GM11168 (cell line): ENCODE measurements around the gene IQCH.

ENCODE experiments used
- in situ Hi-C: fragments of 300-500 bp; cut with MboI; formaldehyde crosslinking; loops from one replicate; pipeline ENCODE4 v1.12.0; 2022; ENCODE audit warnings: low sequenced_read_pairs; ENCODE audit not compliant: unreplicated experiment

IQCH gene

DNA sequence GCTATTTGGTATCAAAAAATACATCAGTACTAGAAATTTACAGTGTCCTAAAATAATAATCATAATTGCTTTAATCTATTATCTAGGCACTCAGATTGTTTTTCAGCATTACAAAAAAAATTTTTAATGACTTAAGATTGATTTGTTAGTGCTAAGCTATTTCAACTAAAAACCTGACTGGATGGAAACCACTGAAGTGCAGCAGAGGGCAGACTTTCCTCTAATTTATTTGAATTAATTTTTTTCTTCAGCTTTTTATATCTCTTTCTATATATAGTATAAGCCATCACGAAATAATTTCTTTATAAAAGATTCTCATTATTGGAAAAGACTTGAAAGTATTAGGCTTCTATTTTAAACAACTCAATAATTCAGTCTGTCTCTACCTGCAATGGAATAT lies 131.4 kb downstream of the IQCH start:
- in situ Hi-C loops, result no loop called here

DNA sequence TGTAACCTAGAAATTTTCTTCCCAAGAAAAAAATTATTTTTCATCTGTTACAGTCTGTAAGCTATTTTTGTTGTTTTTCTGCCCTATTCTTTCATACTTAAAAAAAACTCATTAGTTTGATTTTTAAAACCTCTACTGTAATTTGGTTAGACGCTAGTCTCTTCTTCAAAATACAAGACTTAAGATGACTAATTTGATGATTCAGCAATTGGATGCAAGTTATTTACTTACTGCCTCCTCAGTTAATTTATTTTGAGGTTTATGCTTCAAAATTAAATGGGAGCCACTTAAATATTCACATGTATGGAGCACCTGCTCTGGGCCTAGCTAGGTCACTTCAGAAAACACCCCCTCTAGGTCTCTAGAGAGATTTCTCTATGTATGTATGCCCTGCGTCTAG lies 132.4 kb downstream of the IQCH start:
- in situ Hi-C loops, result no loop called here

DNA sequence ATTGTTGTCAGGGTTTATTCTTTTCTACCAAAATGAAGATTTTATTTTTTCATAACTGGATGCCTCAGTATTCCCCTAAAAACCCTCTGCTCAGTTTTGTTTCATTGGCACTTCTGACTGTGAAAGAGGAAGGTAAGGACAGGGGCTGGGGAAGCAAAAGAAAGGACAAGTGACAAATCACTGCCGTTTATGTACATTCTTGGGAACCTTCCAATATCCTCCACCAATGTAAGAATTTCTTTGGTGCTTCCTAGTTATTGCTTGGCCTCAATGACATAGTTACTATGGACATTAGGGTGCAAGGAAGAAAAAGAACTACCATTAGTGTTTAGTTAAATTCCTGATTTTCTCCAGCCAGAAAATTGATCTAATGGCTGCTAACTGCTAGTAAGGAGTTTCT lies 135.4 kb downstream of the IQCH start:
- in situ Hi-C loops, result no loop called here

DNA sequence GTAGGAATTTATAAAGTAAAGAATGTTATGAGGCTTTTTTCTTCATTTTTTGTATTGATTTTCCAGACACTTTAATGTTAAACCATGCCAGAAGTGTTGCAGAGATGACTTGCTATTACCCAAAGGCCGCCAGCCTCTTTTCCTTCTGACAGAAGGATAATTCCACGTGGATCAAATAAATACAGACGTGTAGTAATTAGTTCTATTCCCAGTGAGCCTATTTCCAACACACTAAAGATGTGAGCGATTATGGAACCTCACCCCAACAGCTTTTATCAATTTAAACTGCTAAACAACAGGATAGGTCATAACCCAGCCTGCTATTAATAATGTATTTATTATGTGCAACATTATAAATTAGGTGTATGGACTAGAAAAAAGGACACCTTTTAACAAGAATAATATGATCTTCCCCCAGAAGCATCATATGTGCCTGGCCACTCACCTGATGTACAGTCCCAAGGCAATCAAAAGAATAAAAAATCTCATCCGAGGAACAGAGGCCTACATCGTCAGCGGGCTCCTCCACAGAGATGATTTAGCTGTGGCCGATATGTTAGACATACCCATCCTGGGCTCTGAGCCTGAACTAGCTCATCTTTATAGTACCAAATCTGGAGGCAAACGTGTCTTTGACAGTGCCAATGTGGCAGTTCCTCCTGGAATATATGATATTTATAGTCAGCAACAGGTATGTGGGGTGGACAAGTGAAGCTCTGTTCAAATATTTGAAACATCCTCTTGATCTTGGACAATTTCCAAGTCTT lies 140.5 kb downstream of the IQCH start:
- in situ Hi-C loops, result no loop called here

DNA sequence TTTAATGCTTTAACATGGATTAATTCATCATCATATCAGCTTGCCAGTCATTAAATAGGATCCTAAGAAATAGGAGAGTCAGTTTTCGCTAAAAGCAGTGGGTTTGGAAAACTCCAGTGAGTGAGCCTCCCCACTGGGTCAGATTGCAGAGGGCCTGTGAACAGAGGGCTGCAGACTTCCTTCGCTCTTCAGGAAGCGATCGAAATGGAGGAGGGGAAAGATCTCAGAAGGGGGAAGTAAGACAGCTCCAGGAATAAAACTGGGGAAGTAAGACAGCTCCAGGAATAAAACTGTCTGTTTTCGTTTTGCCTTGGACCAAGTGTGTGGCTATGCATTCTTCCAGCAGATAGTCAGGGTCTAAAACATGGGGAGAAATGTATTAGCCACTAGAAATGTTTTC lies 141.5 kb downstream of the IQCH start:
- in situ Hi-C loops, result no loop called here

DNA sequence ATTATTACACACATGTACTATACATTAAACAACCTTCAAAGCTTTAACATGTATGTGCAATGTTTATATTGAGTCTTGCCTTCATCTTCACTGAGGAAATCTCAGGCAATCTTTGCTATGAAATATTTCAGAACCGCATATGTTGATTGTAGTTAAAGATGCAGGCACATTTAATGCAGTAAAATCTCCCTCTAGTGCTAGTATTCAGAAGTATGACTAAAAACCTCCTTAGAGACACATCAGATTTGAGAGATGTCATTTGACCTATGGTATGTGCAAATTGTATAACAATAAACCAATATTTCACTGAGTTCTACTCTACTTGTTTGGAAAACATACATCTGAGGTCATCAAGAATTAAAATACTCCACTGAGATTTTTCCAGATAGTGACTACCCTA lies 142.6 kb downstream of the IQCH start:
- in situ Hi-C loops, result no loop called here

DNA sequence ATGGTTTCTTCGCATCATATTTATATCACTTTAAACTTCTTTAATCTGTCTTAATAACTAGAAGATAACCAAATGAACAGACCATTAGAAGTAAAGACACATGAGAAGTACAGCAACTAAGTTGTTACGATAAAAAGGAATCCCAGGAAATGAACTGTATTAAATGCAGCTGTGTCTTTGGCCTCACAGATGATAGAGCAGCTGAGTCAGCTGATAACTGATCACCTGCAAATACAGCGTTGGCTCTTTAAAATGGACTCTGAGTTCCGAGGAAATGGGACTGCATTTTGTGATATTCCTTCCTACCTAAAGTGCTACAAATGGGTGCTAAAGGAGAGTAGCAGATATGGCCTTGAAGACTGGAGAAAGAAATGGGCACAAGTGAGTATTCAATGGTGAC lies 145.3 kb downstream of the IQCH start:
- in situ Hi-C loops, result no loop called here

DNA sequence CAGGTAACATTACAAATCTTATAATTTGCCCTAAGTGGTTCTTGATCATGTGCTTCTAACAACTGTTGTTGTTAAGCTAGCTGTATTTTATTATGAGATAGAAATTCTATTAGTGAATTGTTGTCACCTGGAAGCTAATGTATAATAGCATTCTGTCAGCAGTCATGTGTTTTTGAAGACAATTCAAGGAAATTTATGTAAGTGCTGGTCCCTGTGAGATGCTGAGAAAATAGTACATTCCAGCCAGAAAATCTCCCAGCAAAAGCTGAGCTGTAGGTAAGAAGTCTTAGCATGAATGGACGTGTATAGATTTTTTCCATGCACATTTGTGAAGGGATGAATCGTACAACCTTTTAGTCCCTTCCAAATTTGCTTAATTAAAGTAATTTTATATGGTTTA lies 146.3 kb downstream of the IQCH start:
- in situ Hi-C loops, result no loop called here

DNA sequence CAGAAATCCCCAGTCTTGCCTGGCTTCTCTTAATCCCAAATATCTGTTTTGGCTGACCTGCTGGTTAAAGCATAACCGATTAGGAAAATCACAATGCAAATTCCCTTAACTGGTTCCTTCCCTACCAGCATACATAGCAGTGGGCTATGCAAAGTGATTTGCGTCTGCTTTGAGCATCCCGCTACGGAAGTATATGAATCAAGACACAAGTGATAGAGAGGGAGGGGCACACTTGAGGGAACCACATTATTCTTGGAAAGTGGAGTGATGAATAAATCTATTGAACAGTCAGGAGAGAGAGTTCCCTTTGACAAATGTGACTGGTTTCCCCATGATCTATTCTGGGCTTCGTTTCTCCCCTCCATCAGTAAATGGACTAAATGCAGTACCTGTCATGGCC lies 146.8 kb downstream of the IQCH start:
- in situ Hi-C loops, result no loop called here

DNA sequence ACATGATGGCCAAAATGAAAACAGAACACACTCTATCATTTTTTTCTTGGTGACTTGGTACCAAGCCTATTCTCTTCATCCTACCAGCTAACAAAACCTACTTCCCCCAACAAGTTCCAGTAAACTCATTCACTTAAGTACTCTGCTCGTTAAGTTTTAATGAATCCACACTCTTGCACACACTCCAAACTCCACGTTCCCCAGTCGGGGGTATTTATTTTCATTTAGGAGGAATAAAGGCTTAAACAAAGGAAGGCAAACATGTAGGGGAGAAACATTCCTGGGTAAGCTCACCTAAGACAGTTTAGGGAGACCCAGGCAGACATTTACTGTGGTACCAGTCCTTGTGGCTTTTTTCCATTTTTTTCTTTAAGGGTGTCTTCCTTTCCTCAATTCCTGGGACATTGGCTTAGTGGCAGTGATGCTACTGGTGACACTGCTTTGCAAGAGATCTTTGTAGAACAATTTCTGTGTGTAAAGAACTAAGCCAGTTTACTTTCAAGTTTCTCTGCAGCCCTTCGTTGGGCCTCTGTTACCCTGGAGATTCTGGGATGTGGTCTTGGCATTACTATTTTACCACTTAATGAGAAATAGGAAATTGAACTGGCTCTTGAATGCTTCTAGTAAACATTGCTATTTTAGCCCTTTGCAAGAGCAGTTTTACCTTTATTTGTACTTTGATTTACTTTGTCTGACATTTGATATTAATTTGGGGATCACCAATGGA lies 149.0 kb downstream of the IQCH start:
- in situ Hi-C loops, result no loop called here

DNA sequence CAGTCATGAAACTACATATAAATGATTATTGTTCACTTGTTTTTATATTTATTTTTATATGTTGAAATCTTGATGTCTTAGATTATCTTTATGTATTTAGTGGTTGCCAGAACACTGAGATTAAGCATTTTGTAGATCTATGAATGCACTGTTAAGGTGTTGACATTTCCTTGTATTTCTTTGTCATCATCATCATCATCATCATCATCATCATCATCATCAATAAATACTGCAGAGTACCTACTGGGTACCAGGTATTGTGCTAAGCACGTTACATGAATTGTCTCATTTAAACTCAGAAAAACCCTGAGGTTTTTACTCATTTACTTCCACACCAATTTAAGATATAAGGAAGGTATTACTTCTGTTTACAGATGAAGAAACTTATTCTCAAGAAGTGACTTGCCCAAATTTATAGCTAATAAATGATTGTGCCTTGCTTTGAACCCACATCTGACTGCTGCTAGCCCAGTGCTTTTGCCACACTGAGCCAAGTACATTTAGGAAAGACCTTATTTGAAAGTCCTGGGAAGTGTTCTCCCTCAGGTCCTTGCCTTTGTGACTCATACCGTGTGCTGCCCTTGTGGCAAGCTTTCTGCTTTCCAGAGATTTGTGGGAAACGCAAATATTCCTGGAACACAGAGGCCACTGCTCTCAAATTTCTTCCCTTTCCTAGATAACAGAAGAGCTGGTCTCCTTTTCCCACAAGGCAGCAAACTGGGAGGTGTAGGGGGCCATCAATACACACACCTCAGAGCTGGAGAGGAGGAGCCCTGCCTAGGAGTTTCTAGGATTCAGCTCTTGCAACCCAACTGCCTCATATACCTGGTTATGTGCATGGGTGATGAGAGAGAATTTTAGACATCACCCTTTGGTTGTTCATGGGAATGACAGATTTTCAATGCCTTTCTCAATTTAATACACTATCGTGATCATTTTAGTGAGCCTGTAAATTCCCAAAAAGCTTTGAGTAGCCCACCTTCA lies 150.9 kb downstream of the IQCH start:
- in situ Hi-C loops, result no loop called here

DNA sequence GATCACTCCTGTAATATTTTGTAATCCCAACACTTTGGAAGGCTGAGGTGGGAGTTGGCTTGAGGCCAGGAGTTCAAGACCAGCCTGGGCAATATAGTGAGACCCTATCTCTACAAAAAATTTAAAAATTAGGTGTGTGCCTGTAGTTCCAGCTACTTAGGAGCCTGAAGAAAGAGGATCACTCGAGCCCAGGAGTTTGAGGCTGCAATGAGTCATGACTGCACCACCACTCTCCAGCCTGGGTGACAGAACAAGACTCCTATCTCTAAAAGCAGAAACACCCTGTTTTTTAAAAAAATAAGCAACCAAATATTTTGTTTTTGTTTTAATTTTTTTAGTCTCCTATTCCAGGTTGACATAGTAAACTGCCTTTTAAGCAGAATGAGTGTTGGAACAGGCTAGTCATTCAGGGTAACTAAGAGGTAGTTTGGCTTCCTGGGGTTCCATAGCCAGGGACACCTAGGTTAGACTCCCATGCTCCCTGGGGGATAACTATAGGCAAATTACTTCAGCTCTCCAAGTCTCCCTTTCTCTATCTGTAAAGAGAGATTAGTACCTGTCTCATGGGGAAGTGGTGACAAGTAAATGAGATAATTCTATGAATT lies 151.8 kb downstream of the IQCH start:
- in situ Hi-C loops, result no loop called here

DNA sequence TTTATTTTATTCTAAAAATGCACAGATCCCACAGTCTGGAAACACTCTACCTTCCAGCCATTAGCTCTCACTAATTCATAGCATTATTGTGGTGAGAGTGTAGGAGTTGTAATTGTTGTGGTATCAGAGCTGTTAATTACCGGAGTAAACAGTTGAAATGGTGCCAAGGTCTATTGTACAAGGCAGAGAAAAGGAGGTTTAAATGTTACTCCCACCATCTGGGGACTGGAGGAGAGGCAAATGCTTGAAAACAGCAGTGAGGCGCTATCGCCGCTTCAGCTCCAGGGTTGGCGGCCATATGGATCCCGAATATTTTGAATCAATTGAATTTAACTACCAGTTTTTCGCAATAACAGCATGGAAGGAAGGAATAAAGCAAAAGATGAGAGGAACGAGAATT lies 153.2 kb downstream of the IQCH start:
- in situ Hi-C loops, result no loop called here

DNA sequence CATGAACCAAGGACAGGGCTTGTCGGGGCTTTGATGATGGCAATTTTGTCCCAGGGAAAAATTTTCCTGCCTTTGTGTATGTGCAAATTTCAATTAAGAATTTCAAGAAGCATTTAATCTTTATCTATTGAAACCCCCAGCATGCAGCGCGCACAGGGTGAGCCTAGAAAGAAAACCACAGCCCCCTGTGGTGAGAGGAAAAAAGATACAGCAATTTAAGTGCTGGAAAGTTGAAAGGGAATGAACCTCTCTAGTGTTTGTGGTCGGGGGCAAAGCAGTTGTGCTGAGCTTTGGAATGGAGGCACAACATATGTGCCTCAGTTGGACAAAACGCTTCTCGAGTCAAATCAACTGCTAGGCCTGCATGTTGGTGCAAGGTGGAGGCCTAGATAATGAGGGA lies 154.6 kb downstream of the IQCH start:
- in situ Hi-C loops, result no loop called here

DNA sequence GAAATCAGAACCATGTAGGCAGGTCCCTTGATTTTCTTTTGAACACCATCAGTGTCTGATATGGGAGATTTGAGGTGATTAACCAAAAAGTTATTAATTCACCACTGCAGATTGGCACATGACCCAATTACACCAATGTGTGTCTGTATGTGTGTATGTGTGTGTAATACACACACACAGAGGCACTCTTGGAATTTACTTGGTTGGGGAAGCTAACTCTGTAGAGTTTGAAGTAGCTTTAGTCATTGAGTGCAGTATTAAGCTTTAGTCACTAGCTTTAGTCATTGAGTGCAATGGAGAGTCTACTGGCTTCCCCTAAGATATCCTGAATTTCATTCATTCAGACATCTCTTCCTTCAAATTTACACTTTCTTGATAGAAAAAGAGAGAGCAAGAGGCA lies 156.9 kb downstream of the IQCH start:
- in situ Hi-C loops, result no loop called here

DNA sequence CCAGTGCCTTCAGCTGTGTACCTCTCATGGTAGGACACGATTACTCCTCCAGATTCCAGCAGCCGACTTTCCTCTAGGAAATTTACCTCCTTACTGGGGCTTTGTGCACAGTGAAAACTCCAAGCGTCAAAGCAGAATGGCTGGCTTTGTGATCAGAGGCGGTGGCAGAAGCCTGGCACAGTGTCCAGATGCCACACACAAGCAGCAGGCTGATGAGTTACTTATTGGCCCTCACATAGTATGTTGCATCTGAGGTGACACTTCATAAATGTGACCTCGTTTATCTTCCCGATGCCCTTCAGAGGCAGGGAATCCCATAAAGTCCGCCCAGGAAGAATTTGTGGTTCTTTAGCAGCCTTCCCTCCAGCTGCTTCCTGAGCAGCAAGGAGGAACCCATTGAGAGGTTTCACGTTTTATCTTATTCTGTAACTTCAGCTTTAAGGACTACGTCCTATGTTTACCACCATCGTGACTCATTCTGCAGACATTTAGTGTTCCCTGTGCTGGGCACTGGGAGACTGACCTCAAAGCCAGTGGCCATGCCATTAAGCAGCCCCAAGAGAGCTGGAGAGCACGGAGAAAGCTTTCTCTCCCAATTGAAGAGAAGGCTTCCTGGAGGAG lies 159.3 kb downstream of the IQCH start:
- in situ Hi-C loops, result no loop called here

DNA sequence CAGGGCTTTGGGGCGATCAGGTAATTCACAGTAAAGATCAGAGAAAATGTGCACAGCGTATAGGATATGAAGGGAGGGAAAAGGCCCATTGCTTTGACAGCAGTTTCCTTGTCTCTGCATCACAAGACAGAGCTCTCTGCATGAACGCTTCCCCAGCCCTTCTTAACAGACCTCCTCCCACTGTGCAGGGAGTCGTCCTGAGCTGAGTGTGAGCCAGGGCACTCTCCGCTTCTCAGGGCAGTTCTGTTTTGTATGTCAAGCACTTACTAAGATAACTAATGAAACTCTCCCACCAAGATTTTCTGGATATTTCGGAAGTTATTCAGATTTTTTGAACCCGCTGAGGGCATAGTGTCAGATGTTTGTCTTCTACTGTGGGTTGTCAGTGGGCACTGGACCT lies 160.6 kb downstream of the IQCH start:
- in situ Hi-C loops, result no loop called here

DNA sequence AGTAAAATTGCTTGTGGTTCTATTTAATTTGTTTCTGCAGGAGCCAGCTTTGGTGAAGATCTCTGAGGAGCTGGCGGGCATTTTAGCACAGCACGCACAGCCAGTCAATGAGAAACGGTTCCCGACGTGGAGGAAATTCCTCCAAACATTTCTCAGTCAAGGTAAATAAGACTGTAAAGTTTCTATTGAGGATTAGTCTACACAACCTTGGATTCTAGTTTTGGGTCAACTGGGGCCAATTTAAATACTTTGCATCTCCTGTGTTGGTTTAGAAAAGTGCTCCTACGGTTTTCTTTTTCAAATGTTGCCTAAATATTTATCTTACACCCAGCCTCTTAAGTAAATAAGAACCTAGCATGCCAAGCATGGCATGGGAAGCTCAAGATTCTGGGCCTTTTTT lies 162.3 kb downstream of the IQCH start:
- in situ Hi-C loops, result no loop called here

DNA sequence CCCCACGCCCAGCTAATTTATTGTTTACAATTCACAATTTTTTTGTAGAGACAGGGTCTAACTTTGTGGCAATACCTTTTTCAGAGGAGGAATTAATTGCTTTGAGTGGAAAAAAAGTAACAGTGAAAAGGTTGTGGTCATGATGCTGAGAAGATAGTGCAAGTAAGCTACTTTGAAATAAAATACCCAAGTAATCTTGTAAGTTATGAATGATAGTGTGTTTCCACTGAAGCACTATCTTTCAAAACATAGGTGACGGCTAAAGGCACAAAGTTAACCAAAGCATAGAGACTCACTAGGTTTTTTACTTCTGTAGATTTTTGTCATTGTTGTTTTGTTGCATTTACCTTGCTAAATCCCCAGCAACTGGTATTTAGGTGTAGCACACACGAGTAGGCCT lies 165.1 kb downstream of the IQCH start:
- in situ Hi-C loops, result no loop called here

DNA sequence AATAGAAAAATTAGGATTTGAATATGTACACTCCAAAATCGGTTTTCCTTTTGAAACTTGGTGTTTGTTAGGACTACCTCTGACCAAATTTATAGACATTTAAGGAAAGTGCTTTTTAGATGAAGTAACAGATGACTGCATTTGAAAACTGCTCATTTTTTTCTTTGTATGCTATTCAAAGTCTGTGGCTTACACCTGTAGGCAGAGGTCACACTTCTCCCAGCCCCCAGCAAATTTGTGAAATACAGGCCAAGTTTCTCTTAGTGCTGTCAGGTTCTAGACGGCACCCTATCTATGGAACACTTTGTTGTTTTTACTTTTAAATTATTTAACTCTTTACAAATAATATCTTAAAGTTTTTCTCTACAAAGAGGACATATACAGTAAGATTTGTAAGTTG lies 165.6 kb downstream of the IQCH start:
- in situ Hi-C loops, result no loop called here
